Keratinocyte (primary cell): ENCODE data around the gene ASIC1. TPM values are rescaled to one million over a fixed set of nuclear protein-coding genes. Genes with fewer than 3 reads are reported as not detected.

Source experiments
- DNase-seq: peaks from one replicate; pipeline ENCODE4 v3.0.0-alpha.2; 2011; ENCODE audit warnings: low read depth, missing footprints, low spot score
- FAIRE-seq: peaks from 2 replicates; lab custom pipeline; 2011; peaks lifted over from hg19 to GRCh38; lab: Jason Lieb, UNC
- H2AFZ ChIP-seq: 2 replicates; pipeline ENCODE4 v1.6.0; 2012; ENCODE audit warnings: low read length, control low read depth, inconsistent platforms; ENCODE audit not compliant: control insufficient read depth
- H3K27ac ChIP-seq: 2 replicates; pipeline ENCODE4 v1.5.1; 2011; ENCODE audit warnings: low read length; ENCODE audit not compliant: control insufficient read depth, insufficient read depth
- H3K27me3 ChIP-seq: 3 replicates; pipeline ENCODE4 v1.6.0; 2011; ENCODE audit warnings: low read length; ENCODE audit not compliant: control insufficient read depth, insufficient read depth; ENCODE audit errors: extremely low read depth
- H3K36me3 ChIP-seq, 2 experiments: 2 replicates in 1 of 2; 3 replicates in 1 of 2; pipeline ENCODE4 v1.5.1; 2011; ENCODE audit warnings: low read length in 2 of 2, mild to moderate bottlenecking in 1 of 2; ENCODE audit not compliant: control insufficient read depth in 2 of 2, insufficient read depth in 2 of 2; ENCODE audit errors: extremely low read depth in 1 of 2
- H3K4me1 ChIP-seq: 3 replicates; pipeline ENCODE4 v1.5.1; 2011; ENCODE audit warnings: low read length; ENCODE audit not compliant: control insufficient read depth, insufficient read depth; ENCODE audit errors: extremely low read depth
- H3K4me2 ChIP-seq: 3 replicates; pipeline ENCODE4 v1.6.0; 2011; ENCODE audit warnings: low read depth, low read length; ENCODE audit not compliant: control insufficient read depth, insufficient read depth; ENCODE audit errors: extremely low read depth
- H3K4me3 ChIP-seq, 3 experiments: fragments of 200-600 bp in 1 of 3; sonication (generic) in 1 of 3; 2 replicates in 2 of 3; 3 replicates in 1 of 3; pipeline ENCODE4 v1.5.1; 2011 to 2016; ENCODE audit warnings: low read length in 3 of 3, mild to moderate bottlenecking in 3 of 3, control low read depth in 2 of 3, inconsistent platforms in 1 of 3, low read depth in 1 of 3, mixed read lengths in 1 of 3, mixed run types in 1 of 3, moderate library complexity in 1 of 3; ENCODE audit not compliant: control insufficient read depth in 2 of 3, insufficient read depth in 2 of 3; ENCODE audit errors: extremely low read depth in 1 of 3
- H3K79me2 ChIP-seq: 2 replicates; pipeline ENCODE4 v1.6.0; 2012; ENCODE audit warnings: low read length; ENCODE audit not compliant: control insufficient read depth, insufficient read depth
- H3K9ac ChIP-seq: 3 replicates; pipeline ENCODE4 v1.6.0; 2011; ENCODE audit warnings: low read length; ENCODE audit not compliant: control insufficient read depth, insufficient read depth; ENCODE audit errors: extremely low read depth
- H3K9me1 ChIP-seq: 3 replicates; pipeline ENCODE4 v1.6.0; 2011; ENCODE audit warnings: low read length; ENCODE audit not compliant: control insufficient read depth, insufficient read depth; ENCODE audit errors: extremely low read depth
- H3K9me3 ChIP-seq: 2 replicates; pipeline ENCODE4 v1.5.1; 2012; ENCODE audit warnings: low read depth, low read length; ENCODE audit not compliant: control insufficient read depth
- H4K20me1 ChIP-seq: 3 replicates; pipeline ENCODE4 v1.6.0; 2011; ENCODE audit warnings: low read length; ENCODE audit not compliant: control insufficient read depth, insufficient read depth; ENCODE audit errors: extremely low read depth
- EZH2 ChIP-seq: IDR thresholded peaks from one replicate; pipeline ENCODE4 v1.6.1; 2012; ENCODE audit warnings: inconsistent platforms, mild to moderate bottlenecking, low read length, moderate library complexity
- dilution Hi-C: fragments of 300-500 bp; cut with MboI; formaldehyde crosslinking; loops from one replicate; pipeline ENCODE4 v1.7.0; 2020; ENCODE audit warnings: low sequenced_read_pairs; ENCODE audit not compliant: extremely low pct_ligation_motif_present
- polyA plus RNA-seq, 5 experiments: library from polyadenylated mRNA; depleted of rRNA in 3 of 5; stranded (reverse) in 3 of 5; stranded (forward) in 1 of 5; unstranded in 1 of 5; fragments of >200 nt; gene quantifications; 1 replicate in 1 of 5; 2 replicates in 3 of 5; 3 replicates in 1 of 5; pipeline versions ENCODE4 v1.2.1 to v1.2.3, GENCODE V29; 2011 to 2012; ENCODE audit warnings: missing spikeins in 2 of 5, low read depth in 1 of 5, low replicate concordance in 1 of 5
- TF ChIP-seq, protein P1 (sequence below), 3 experiments: IDR thresholded peaks in 1 of 3; conservative IDR thresholded peaks in 1 of 3; optimal IDR thresholded peaks in 1 of 3; 2 replicates in 2 of 3; 3 replicates in 1 of 3; pipeline versions ENCODE3 to v1.5.1; 2011; ENCODE audit warnings: low read length in 3 of 3, mild to moderate bottlenecking in 3 of 3, moderate library complexity in 2 of 3, control low read depth in 1 of 3, inconsistent platforms in 1 of 3; ENCODE audit not compliant: insufficient read depth in 2 of 3; ENCODE audit errors: extremely low read depth in 1 of 3

ASIC1 gene
- polyA plus RNA-seq, 1 donor (not counting 4 experiments of a cell fraction or from before 2014, with no cell fraction given): 5.7 TPM

DNA sequence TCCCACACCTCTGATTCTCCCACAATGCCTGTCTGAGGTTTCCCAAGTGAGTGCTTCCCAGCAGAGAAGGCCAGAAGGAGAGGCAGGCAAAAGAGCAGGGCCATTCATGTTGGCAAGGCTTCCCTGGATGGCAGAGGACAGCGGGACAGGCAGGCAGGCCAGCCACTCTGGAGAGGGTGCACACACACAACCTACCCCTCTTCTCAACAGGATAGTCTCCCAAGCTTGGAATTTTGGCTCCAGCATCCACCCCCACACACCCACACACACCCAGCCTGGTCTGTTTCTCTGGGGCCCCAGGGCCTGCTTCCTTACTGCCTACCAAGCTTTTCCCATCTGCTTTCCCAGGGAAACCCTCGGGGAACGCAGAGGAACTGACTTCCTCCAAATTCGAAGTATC, 16.7 kb upstream of the ASIC1 start:
- DNase-seq: no peak
- Histone ChIP-seq H3K36me3 (no peaks in the 10 kb centered on the region), H3K79me2 (no peaks in the 10 kb centered on the region), H3K9me1 (no peaks in the 10 kb centered on the region), H3K9ac (no peak overlapping the region), H3K4me2 (no peak overlapping the region), H3K27me3 (no peaks in the 10 kb centered on the region), H3K4me3 (no peak overlapping the region), H3K4me1 (peaks cover 9% of the 10 kb centered on the region), H4K20me1 (no peaks in the 10 kb centered on the region), H3K27ac (no peak overlapping the region), H2AFZ (no peak overlapping the region), H3K9me3 (no peaks in the 10 kb centered on the region)
- no peak for TF ChIP-seq EZH2
- TF ChIP-seq, protein P1, sequence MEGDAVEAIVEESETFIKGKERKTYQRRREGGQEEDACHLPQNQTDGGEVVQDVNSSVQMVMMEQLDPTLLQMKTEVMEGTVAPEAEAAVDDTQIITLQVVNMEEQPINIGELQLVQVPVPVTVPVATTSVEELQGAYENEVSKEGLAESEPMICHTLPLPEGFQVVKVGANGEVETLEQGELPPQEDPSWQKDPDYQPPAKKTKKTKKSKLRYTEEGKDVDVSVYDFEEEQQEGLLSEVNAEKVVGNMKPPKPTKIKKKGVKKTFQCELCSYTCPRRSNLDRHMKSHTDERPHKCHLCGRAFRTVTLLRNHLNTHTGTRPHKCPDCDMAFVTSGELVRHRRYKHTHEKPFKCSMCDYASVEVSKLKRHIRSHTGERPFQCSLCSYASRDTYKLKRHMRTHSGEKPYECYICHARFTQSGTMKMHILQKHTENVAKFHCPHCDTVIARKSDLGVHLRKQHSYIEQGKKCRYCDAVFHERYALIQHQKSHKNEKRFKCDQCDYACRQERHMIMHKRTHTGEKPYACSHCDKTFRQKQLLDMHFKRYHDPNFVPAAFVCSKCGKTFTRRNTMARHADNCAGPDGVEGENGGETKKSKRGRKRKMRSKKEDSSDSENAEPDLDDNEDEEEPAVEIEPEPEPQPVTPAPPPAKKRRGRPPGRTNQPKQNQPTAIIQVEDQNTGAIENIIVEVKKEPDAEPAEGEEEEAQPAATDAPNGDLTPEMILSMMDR (optimal IDR thresholded peaks at IDR 0.05 in 1 of 3, IDR thresholded peaks at IDR 0.05 in 1 of 3, conservative IDR thresholded peaks at IDR 0.05 in 1 of 3; ENCODE audit: extremely low read depth in 1 of 3, insufficient read depth in 2 of 3, low read length in 3 of 3): no peak
- dilution Hi-C loops: no loop called here
- FAIRE-seq: no peak

DNA sequence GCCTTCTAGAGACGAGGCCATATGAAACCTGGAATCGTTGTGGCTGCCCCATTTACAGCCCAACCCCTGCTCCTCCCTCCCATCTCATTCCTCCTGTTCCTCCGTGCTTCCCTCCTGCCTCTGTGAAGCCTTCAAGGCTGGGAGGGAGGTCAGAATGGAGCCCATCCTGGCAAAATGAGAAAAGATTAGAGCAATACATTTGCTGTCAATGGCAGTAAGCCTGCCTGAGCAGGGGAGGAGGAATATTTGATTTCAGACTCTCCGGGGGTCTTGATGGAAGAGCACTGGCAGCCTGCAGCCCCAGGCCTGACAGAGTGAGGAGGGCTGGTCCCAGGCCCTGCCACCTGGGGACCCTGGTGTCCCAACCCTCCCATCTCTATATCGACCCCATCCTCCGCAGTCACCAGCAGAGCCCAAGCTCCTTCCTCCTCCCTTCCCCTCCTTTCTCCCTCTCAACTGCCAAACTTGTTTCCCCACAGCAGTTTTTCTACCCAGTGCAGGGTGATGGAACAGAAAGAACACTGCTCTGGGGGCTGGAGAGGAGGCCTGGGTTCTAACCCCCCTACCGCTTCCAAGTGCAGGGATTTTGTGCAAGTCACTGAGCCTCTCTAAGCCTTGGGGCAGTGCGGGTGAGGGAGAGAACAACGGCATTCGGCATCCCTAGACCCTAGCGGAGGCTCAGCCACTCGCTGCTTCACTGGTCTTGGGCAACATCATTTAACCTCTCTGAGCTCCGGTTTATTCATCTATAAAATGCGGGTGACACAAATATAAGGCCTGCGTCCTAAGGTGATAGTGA, 16.1 kb upstream of the ASIC1 start:
- no peak overlapping the region for H3K4me2 ChIP-seq
- no peak overlapping the region for H2AFZ ChIP-seq
- H3K27me3 ChIP-seq: no peaks in the 10 kb centered on the region
- no peak overlapping the region for H3K27ac ChIP-seq
- H4K20me1 ChIP-seq: no peaks in the 10 kb centered on the region
- DNase-seq (no peak), FAIRE-seq (no peak)
- H3K4me1 ChIP-seq: peaks cover 9% of the 10 kb centered on the region
- no peaks in the 10 kb centered on the region for H3K36me3 ChIP-seq
- no peak overlapping the region for H3K9ac ChIP-seq
- H3K79me2 ChIP-seq: no peaks in the 10 kb centered on the region
- H3K9me1 ChIP-seq: no peaks in the 10 kb centered on the region
- H3K9me3 ChIP-seq: no peaks in the 10 kb centered on the region
- TF ChIP-seq, protein P1 (optimal IDR thresholded peaks at IDR 0.05 in 1 of 3, IDR thresholded peaks at IDR 0.05 in 1 of 3, conservative IDR thresholded peaks at IDR 0.05 in 1 of 3; ENCODE audit: extremely low read depth in 1 of 3, insufficient read depth in 2 of 3, low read length in 3 of 3): no peak
- no peak for TF ChIP-seq EZH2
- H3K4me3 ChIP-seq: no peak overlapping the region
- dilution Hi-C loops: no loop called here
